HG03139 (cell line): ENCODE data around the gene TBC1D5.
"Not testable (repeated sequence)": the region's sequence is repeated elsewhere in the genome, so short reads cannot be mapped to it uniquely, and the experiment has no call there.

Experiments
- ATAC-seq: cut with Tn5 transposase; IDR thresholded peaks from one replicate; pipeline ENCODE4 v1.9.1; 2021; ENCODE audit not compliant: unreplicated experiment

Gene TBC1D5

GRCh38 chr3:17491601-17492000 lies 250.8 kb downstream of the TBC1D5 start:
- ATAC-seq = no peak

- not testable (repeated sequence) for ATAC-seq
These were observed 251.2 kb downstream of the TBC1D5 start for GRCh38 chr3:17491190-17491589.

DNA sequence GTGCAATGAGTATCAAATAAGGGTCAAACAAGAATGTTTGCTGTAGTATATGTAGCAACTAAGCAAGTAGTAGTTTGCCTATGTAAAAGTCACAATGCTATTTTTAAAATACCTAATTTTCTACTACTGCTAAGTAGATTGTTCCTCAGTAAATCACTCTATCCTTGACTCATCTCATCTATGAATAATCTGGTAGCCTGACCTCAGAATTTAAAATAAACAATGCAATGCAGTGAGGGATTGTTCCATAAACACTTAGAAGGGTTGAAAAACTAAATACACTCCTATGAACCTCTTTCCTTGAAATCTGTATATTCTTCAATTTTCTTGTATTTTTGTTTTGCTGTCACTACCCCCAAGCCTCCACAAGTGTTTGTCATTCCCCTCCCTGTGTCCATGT lies 253.3 kb downstream of the TBC1D5 start:
- no peak for ATAC-seq

DNA sequence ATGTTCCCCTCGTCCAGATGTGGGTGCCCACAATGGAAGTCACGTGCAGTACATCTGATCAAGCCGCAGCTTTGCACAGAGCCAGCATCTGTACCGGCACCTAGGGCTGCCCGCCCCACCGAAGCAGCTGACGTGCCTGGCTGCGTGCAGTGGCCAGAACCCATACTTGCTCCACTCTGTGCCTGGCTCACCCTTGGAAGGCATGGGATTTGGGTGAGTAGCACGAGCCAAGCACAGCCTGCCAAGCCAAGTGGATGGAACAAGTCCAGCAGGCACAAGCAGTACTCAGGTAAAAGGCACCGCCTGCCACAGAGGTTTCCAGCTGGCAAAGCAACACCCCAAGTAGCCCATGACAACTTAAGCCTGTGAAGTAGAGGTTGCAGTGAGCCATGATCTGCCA lies 261.3 kb downstream of the TBC1D5 start:
- no peak for ATAC-seq

DNA sequence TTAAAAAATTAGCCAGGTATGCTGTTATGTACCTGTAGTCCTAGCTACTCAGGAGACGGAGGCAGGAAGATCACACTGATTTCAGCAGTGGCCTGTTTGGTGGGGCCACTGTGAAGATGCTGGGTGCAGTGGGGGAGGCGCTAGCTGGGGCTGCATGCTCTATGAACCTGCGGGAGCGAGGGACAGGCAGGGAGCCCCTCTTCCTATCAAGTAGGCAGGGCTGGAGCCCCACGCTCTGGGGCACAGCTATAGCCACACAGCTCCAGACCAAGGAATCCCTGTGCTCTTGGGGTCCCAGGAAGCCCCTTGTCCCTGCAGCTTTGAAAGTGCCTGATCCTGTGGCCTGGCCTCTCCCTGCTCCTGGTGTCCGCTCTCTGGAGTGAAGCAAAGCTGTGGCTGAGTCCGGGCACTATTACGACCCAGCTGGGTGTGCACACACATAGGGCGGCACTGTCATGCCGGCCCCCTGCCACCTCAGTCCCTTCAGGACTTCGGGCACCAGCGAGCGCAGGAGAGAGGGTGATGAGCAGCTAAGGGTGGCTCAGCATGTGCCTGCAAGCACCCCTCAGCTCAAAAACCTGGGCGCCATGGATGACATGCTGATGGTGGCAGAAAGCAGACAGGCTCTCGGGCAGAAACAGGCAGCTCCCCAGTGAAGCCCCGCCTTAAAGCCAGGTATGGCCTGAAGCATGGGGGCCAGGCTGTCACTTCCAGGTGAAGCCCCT lies 262.6 kb downstream of the TBC1D5 start:
- no peak for ATAC-seq

DNA sequence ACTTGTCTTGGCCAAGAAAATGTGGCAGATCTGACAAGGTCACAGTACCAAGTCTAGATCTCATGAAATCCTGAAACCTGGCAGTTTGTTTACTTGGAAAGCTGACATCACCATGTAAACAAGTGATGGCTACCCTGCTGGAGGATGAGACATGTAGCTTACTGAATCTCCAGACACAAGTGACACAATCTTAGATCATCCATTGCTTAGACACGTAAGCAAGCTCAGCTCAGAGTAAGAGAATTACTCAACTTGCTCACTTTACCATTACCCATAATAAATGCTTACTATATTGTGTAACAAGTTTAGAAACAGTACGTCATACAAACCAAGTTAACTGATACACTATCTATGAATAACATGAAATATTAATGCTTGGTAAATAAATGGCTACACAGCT lies 263.8 kb downstream of the TBC1D5 start:
- ATAC-seq = no peak

GRCh38 chr3:17473761-17474160 lies 268.7 kb downstream of the TBC1D5 start:
- no peak for ATAC-seq

GRCh38 chr3:17469954-17470353 lies 272.5 kb downstream of the TBC1D5 start:
- no peak for ATAC-seq

- no peak for ATAC-seq
These were observed 272.9 kb downstream of the TBC1D5 start for GRCh38 chr3:17469520-17469919.

DNA sequence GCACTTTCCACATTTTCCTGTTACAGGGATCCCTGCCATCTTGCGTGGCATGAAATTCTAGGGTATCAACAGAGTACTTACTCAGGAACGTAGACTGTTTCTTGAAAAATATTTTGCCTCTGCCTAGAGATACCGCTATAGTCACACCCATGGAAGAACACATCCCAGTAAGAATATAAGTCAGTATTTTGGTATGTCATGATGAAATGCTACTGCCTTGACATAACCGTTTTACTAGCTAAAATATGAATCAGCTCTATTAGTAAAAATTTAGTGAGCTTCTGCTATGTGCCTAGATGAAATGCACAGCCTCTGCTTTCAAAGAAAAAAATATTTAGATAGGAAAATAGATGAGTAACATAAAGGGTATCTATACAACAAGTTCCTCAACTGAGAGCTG lies 276.4 kb downstream of the TBC1D5 start:
- ATAC-seq = no peak

DNA sequence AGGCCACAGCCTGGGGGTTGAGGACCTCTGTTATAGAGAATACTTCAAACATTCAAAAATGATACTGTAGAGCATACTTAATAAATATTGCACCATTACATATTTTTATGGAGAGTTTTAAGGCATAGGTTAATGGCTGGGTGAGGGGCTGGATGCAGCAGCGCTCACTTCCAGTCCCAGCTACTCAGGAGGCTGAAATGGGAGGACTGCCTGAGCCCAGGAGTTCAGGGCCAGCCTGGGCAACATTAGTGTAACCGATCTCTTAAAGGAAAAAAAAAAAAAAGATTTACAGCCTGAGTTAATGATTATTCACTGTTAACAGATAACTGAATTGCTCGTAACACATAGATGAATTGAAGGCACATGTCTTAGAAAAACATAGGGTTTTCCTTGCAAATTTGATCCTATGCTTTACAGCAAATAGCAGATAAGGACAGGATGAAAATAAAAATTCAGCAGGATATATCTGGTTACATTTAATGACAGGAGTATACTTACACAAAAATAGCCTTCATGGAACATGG lies 282.9 kb downstream of the TBC1D5 start:
- no peak for ATAC-seq

GRCh38 chr3:17456650-17457049 lies 285.8 kb downstream of the TBC1D5 start:
- no peak for ATAC-seq

DNA sequence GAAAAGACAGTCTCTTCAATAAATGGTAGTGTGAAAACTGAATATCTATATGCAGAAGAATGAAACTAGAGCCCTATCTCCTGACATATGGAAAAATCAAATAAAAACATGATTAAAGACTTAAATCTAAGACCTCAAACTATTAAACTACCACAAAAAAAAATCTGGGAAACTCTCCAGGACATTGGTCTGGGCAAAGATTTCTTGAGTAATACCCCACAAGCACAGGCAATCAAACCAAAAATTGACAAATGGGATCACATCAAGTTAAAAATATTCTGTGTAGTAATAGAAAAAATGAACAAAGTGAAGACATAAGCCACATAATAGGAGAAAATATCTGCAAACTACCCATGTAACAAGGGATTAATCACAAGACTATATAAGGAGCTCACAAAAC lies 286.4 kb downstream of the TBC1D5 start:
- no peak for ATAC-seq

- ATAC-seq = no peak
These were observed 297.6 kb downstream of the TBC1D5 start for GRCh38 chr3:17444865-17445264.

GRCh38 chr3:17443142-17443541 lies 299.3 kb downstream of the TBC1D5 start:
- no peak for ATAC-seq

GRCh38 chr3:17442332-17443049 lies 299.9 kb downstream of the TBC1D5 start:
- no peak for ATAC-seq

DNA sequence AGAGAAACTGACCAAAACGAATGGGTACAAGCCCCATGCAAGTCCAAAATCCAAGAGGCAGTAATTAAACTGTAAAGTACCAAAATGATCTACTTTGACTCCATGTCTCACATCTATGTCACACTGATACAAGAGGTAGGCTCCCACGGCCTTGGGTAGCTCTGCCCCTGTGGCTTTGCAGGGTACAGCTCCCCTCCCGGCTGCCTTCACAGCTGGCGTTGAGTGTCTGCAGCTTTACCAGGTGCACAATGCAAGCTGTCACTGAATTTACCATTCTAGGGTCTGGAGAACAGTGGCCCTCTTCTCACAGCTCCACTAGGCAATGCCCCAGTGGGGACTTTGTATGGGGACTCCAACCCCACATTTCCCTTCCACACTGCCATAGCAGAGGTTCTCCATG lies 308.6 kb downstream of the TBC1D5 start:
- ATAC-seq = no peak

DNA sequence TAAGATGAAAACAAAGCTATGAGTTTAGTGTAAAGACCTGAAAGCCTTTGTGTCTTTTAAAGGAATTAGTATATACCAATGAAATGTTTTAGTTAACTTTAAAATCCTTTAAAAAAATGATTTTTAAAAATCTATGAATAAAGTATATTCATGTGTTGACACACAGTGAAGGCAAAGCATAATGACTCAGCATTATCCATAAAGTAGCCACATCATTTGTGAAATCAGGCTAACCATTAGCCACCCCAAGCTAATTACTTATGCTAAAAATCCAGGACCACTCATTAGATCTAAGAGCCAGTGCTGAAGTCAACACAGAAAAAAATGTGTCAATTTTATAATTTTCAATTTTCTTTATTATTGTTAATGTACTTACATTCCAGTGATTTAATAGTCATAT lies 310.2 kb downstream of the TBC1D5 start:
- ATAC-seq = no peak

DNA sequence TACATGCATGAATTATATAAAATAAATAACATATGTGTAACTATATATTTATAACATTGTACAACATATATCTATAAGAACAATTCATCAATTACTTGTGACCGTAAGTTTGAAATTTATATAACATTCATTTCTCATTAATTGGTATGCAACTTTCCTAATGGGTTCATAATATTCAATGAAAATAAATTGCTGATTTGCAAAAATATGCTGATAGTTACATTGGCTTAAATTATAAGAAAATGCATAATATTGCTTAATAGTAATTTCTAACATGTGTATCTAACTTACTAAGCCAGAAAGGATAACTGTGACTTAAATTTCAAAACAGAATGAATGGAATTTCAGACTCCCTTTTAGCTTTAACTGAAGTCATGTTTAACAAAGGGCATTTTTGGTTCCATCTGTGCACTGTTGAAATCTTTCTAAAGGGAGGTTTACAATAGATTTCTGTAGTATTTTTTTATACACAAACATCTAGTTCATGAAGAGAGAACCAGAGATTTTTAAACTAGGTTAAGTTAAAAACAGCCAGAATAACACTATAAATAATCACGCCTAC lies 310.9 kb downstream of the TBC1D5 start:
- ATAC-seq = no peak

DNA sequence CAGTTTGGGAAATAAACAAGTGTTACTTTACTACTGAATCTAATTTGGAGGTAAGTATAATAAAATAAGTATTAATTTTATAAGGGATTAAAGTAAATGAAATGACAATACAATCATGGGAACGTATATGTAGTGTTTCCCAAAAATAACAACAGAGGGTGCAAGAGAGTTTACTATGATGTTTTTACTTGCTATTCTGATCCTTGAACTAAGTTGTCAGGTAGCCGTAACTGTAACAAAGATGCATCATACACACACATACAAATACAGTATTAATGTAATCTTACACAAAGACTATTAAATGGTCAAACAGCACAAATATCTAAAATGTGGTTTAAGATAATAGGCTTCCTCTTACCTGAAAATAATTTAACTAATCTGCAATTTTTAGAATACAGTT lies 311.4 kb downstream of the TBC1D5 start:
- no peak for ATAC-seq

DNA sequence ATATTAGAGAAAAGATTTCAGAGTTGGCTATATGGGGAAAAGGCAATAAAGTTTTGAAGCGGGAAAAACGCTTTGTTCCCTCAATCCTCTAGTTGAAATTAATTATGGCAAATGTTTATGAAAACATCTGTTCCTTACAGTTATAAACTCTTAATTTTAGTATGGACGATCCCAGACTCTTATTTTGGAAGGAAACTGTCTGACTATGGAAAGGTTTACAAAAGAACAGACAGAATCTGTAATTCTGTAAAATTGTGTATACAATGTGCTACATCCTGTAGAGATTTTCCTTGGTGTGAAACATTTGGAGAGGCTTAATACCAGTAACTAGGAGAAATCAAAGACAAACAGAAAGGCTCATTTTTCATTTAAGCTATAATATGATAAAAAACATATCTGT lies 311.8 kb downstream of the TBC1D5 start:
- no peak for ATAC-seq
